ENCODE results near the gene CWC27. TPM values are rescaled to one million over a fixed set of nuclear protein-coding genes. Genes with fewer than 3 reads are reported as not detected.

CWC27 gene
- total and polyA plus RNA-seq, 3 donors from 2014 or later = 12.4 to 22.9 (median 17.5) TPM

DNA sequence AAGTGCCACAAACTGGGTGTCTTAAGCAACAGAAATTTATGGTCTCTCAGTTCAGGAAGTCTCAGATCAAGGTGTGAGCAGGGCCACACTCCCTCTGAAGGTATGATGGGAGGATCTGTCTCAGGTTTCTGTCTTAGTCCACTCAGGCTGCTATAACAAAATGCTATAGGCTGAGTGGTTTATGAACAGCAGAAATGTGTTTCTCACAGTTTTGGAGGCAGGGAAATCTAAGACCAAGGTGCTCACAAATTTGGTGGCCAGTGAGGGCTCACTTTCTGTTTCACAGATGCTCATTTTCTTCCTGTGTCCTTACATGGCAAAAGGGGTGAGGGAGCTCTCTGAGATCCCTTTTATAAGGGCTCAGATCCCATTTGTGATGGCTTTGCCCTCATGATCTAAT lies 281.4 kb downstream of the CWC27 start:
- no peaks in the 10 kb centered on the region for H3K9me3 ChIP-seq
- no peak overlapping the region for H3K4me3 ChIP-seq
- DNase-seq = no peak
- H3K27me3 ChIP-seq = no peaks in the 10 kb centered on the region
- no peaks in the 10 kb centered on the region for H3K36me3 ChIP-seq (ENCODE audit: low read depth, missing control alignments)
- intact Hi-C loops (cut with DNase I; ENCODE audit: low total_unique reads) = no loop called here
- TF ChIP-seq, protein P1, sequence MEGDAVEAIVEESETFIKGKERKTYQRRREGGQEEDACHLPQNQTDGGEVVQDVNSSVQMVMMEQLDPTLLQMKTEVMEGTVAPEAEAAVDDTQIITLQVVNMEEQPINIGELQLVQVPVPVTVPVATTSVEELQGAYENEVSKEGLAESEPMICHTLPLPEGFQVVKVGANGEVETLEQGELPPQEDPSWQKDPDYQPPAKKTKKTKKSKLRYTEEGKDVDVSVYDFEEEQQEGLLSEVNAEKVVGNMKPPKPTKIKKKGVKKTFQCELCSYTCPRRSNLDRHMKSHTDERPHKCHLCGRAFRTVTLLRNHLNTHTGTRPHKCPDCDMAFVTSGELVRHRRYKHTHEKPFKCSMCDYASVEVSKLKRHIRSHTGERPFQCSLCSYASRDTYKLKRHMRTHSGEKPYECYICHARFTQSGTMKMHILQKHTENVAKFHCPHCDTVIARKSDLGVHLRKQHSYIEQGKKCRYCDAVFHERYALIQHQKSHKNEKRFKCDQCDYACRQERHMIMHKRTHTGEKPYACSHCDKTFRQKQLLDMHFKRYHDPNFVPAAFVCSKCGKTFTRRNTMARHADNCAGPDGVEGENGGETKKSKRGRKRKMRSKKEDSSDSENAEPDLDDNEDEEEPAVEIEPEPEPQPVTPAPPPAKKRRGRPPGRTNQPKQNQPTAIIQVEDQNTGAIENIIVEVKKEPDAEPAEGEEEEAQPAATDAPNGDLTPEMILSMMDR (IDR thresholded peaks at IDR 0.05) = no peak
- no peak for TF ChIP-seq POLR2A (IDR thresholded peaks at IDR 0.05)
- H3K27ac ChIP-seq = no peak overlapping the region
- no peaks in the 10 kb centered on the region for H3K4me1 ChIP-seq

DNA sequence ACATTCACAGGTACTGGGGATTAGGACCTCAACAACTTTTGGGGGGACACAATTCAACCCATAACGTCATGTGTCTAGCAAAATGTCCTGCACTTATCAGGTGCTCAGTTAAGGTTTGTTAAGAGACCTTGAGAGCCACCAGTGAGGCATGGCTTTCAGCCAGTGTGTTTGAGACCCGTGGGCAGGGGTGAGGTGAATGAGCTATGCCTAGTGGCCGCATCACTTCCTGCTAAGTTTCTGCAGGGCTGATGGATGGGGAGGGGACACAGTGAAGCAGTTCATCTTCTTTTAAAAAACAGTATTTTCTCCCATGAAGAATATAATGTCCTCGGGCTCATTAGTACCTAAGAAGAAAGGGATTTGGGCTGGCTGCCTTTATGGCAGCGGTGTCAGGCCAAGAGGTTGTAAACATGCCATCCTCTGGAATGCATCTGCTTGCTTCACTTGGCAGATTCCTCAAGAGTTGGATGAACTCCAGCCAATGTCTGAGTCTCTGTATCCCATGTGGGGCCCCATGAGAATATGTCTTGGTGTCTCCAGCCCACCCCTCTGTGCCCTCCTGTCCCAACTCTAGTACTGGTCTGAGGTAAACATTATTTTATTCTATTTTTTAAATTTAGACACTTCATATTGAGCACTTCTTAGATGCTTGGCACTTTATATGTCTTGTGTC lies 282.2 kb downstream of the CWC27 start:
- WGBS, 2 donors = 66 to 72% methylated on average over 5 of the region's 5 CpGs
- no peak for DNase-seq
- no peak for TF ChIP-seq POLR2A (IDR thresholded peaks at IDR 0.05)
- TF ChIP-seq, protein P1 (IDR thresholded peaks at IDR 0.05) = no peak
- Histone ChIP-seq H3K4me3 (no peak overlapping the region), H3K4me1 (no peaks in the 10 kb centered on the region), H3K9me3 (no peaks in the 10 kb centered on the region), H3K27ac (no peak overlapping the region), H3K36me3 (ENCODE audit: low read depth, missing control alignments) (no peaks in the 10 kb centered on the region), H3K27me3 (no peaks in the 10 kb centered on the region)
- intact Hi-C loops (cut with DNase I; ENCODE audit: low total_unique reads) = no loop called here

DNA sequence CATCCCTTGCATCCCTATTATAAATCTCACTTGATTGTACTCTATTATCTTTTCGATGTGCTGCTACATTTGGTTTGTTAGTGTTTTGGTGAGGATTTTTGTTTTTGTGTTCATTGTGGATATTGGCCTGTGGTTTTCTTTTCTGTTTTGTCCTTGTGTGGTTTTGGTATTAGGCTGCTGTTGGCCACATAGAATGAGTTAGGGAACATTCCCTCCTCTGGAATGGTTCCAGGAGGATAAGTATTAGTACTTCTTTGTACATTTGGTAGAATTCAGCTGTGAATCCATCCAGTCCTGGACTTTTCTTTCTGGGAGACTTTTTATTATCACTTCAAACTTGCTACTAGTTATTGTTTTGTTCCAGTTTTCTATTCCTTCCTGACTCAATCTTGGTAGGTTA lies 287.2 kb downstream of the CWC27 start:
- Histone ChIP-seq H3K9me3 (no peaks in the 10 kb centered on the region), H3K4me3 (no peak overlapping the region), H3K4me1 (no peaks in the 10 kb centered on the region), H3K27ac (no peak overlapping the region), H3K27me3 (no peaks in the 10 kb centered on the region), H3K36me3 (ENCODE audit: low read depth, missing control alignments) (no peaks in the 10 kb centered on the region)
- DNase-seq = no peak
- 48 to 53% methylated on average over 1 of the region's 1 CpG for WGBS, 2 donors
- TF ChIP-seq, protein P1 (IDR thresholded peaks at IDR 0.05) = no peak
- TF ChIP-seq POLR2A (IDR thresholded peaks at IDR 0.05) = no peak
- intact Hi-C loops (cut with DNase I; ENCODE audit: low total_unique reads) = no loop called here

DNA sequence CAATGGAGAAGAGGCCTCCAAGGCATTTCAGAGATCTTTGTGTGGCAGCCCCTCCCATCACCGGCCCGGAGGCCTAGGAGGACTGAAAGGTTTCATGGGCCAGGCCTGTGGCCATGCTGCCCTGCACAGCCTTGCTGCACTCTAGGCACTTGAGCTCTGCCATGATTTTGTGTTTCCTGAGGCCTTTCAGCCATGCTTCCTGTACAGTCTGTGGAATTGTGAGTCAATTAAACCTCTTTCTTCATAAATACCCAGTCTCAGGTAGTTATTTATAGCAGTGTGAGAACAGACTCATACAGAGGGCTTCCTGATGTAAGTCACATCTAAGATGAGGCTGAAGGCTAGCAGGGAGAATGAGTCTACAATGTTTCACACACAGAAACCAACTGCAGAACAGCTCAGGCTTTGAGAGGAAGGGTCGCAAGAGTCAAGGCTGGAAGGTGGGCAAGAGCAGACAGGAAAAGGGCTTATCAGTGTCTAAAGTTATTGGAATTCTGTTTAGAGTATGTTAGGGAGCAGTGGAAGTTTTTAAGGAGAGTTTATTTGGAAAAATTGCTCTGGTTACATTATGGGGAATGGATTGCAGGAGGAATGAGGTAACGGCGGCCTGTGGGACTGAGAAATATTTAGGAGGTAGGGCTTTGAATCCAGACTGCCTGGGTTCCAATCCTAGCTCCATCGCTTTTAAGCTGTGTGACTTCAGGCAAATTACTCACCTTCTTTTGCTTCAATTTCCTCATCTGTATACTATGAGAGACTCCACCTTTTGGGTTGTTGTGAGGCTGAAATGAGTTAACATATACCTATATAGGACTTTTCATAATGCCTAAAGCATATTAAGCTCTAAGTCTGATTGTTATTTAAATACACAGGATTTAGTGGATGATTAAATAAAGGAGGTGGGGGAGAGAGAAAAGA lies 291.2 kb downstream of the CWC27 start:
- 87 to 94% methylated on average over 6 of the region's 6 CpGs for WGBS, 2 donors
- Histone ChIP-seq H3K27me3 (no peaks in the 10 kb centered on the region), H3K36me3 (ENCODE audit: low read depth, missing control alignments) (no peaks in the 10 kb centered on the region), H3K4me1 (peaks cover 7% of the 10 kb centered on the region), H3K27ac (no peak overlapping the region), H3K9me3 (no peaks in the 10 kb centered on the region), H3K4me3 (no peak overlapping the region)
- no peak for DNase-seq
- intact Hi-C loops (cut with DNase I; ENCODE audit: low total_unique reads) = no loop called here
- TF ChIP-seq POLR2A (IDR thresholded peaks at IDR 0.05) = no peak
- TF ChIP-seq, protein P1 (IDR thresholded peaks at IDR 0.05) = no peak

Data from testis (tissue), 3 donors.